ENCODE results near the gene SYTL4.

The SYTL4 gene

GRCh38 chrX:100643212-100643611, 88.7 kb downstream of the SYTL4 start:
- Histone ChIP-seq H3K27ac (ENCODE audit: low read length) (no peak overlapping the region), H2AFZ (ENCODE audit: low read depth, low read length) (no peak overlapping the region), H3K4me2 (ENCODE audit: low read length) (no peak overlapping the region), H3K27me3 (ENCODE audit: low read depth, low read length) (peaks cover 91% of the 10 kb centered on the region), H3K9ac (ENCODE audit: low read length) (no peak overlapping the region), H4K20me1 (ENCODE audit: insufficient read depth, low read length) (peaks cover 30% of the 10 kb centered on the region), H3K4me1 (ENCODE audit: low read length) (peaks cover 18% of the 10 kb centered on the region), H3K36me3 (replicated peaks; ENCODE audit: low read depth, low read length) (no peaks in the 10 kb centered on the region), H3K9me3 (ENCODE audit: insufficient read depth, low read length) (no peaks in the 10 kb centered on the region), H3K79me2 (ENCODE audit: low read length) (no peaks in the 10 kb centered on the region), H3K4me3 (ENCODE audit: low read length) (no peak overlapping the region)
- no peak for TF ChIP-seq EZH2phosphoT487 (IDR thresholded peaks at IDR 0.05; ENCODE audit: low read depth)
- no peak for TF ChIP-seq CTCF (IDR thresholded peaks at IDR 0.05; ENCODE audit: low read depth, low read length)

DNA sequence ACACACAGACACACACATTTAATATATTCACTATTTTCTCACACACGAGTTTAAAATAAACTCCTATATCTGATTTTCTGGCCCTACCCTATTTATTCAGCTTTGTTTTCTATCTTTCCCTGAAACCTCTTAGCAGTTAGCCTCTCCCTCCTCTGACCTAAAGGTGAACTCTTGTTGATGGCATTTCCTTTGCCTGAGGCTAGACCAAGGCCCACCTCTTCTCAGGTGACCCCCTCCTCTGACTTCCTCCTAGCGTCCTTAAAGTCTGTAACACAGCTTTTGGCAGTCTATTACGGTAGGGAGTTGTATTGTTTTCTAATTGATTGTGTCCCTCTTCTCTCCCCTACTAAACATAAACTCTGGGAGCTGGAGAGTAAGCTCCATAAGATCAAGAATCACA, 89.6 kb downstream of the SYTL4 start:
- H3K9me3 ChIP-seq (ENCODE audit: insufficient read depth, low read length): no peaks in the 10 kb centered on the region
- peaks cover 32% of the 10 kb centered on the region for H4K20me1 ChIP-seq (ENCODE audit: insufficient read depth, low read length)
- H3K9ac ChIP-seq (ENCODE audit: low read length): no peak overlapping the region
- no peak overlapping the region for H3K4me3 ChIP-seq (ENCODE audit: low read length)
- H3K4me1 ChIP-seq (ENCODE audit: low read length): peaks cover 15% of the 10 kb centered on the region
- no peaks in the 10 kb centered on the region for H3K79me2 ChIP-seq (ENCODE audit: low read length)
- TF ChIP-seq EZH2phosphoT487 (IDR thresholded peaks at IDR 0.05; ENCODE audit: low read depth) (no peak), CTCF (IDR thresholded peaks at IDR 0.05; ENCODE audit: low read depth, low read length) (no peak)
- H3K4me2 ChIP-seq (ENCODE audit: low read length): no peak overlapping the region
- H3K27me3 ChIP-seq (ENCODE audit: low read depth, low read length): peaks cover 91% of the 10 kb centered on the region
- H2AFZ ChIP-seq (ENCODE audit: low read depth, low read length): no peak overlapping the region
- H3K27ac ChIP-seq (ENCODE audit: low read length): no peak overlapping the region
- no peaks in the 10 kb centered on the region for H3K36me3 ChIP-seq (replicated peaks; ENCODE audit: low read depth, low read length)

DNA sequence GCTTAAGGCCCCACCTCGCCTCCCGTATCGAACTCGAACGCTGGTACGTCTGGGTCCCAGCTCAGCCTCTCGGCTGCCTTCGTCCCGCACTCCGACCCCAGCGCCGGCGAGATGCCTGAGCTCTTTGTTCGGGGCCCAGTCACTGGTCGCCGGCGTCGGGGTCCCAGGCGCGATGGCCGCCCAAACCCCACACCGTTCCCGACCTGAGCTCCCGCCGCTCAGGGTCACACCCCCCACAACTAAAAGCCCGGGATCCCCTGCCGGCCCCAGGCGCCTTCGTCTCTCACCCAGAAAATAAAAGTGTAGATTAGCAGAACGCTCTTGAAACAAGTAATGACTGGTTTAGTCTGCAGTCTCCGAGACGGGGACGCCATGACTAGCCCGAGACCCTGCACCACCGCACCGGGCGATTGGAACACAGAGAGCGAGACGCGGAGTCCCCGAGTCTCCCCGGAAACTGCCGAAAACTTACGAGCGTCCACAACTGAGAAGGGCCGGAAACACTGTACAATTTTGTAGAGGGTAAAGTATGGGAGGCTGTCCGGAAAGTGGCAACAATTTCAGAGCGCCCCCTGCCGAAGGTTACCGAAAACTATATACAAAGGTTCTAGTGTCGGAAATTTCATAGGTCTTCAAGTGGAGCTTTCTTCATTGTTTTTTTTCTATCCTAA, 95.5 kb downstream of the SYTL4 start, which contains the start of gene TSPAN6:
Gene TSPAN6 (minus strand): TSS at position 486 of the 671 bp plus-strand sequence. CDS start 112 bp downstream, at position 374.
- no peaks in the 10 kb centered on the region for H3K79me2 ChIP-seq (ENCODE audit: low read length)
- no peak within 1 kb of the TSS for H2AFZ ChIP-seq (ENCODE audit: low read depth, low read length)
- no peak within 1 kb of the TSS for H3K27ac ChIP-seq (ENCODE audit: low read length)

GRCh38 chrX:100635989-100636320, 96.0 kb downstream of the SYTL4 start:
- H3K4me3 ChIP-seq (ENCODE audit: low read length): no peak overlapping the region
- no peak overlapping the region for H3K4me2 ChIP-seq (ENCODE audit: low read length)
- H3K27ac ChIP-seq (ENCODE audit: low read length): no peak overlapping the region
- H3K9me3 ChIP-seq (ENCODE audit: insufficient read depth, low read length): no peaks in the 10 kb centered on the region
- no peak overlapping the region for H2AFZ ChIP-seq (ENCODE audit: low read depth, low read length)
- no peaks in the 10 kb centered on the region for H3K36me3 ChIP-seq (replicated peaks; ENCODE audit: low read depth, low read length)
- no peaks in the 10 kb centered on the region for H3K4me1 ChIP-seq (ENCODE audit: low read length)
- H3K27me3 ChIP-seq (ENCODE audit: low read depth, low read length): peaks cover 85% of the 10 kb centered on the region
- no peak for TF ChIP-seq EZH2phosphoT487 (IDR thresholded peaks at IDR 0.05; ENCODE audit: low read depth)
- TF ChIP-seq CTCF (IDR thresholded peaks at IDR 0.05; ENCODE audit: low read depth, low read length): no peak
- peaks cover 15% of the 10 kb centered on the region; the same call in 1 of the 2 replicates for H4K20me1 ChIP-seq (ENCODE audit: insufficient read depth, low read length)
- H3K9ac ChIP-seq (ENCODE audit: low read length): no peak overlapping the region
- no peaks in the 10 kb centered on the region for H3K79me2 ChIP-seq (ENCODE audit: low read length)

More for the DNA sequence above, 95.5 kb downstream of the SYTL4 start, which contains the start of gene TSPAN6:
- no peak within 1 kb of the TSS for H3K9ac ChIP-seq (ENCODE audit: low read length)
- TF ChIP-seq EZH2phosphoT487 (IDR thresholded peaks at IDR 0.05; ENCODE audit: low read depth) (no peak), CTCF (IDR thresholded peaks at IDR 0.05; ENCODE audit: low read depth, low read length) (peak; percentile 38)
- no peaks in the 10 kb centered on the region for H3K36me3 ChIP-seq (replicated peaks; ENCODE audit: low read depth, low read length)
- H3K4me3 ChIP-seq (ENCODE audit: low read length): no peak within 1 kb of the TSS
- H3K4me1 ChIP-seq (ENCODE audit: low read length): no peaks in the 10 kb centered on the region
- H3K27me3 ChIP-seq (ENCODE audit: low read depth, low read length): peaks cover 85% of the 10 kb centered on the region
- no peak within 1 kb of the TSS for H3K4me2 ChIP-seq (ENCODE audit: low read length)
- H3K9me3 ChIP-seq (ENCODE audit: insufficient read depth, low read length): no peaks in the 10 kb centered on the region
- H4K20me1 ChIP-seq (ENCODE audit: insufficient read depth, low read length): peaks cover 19% of the 10 kb centered on the region; the same call in 1 of the 2 replicates
